Uterus (tissue), 2 donors: ENCODE results near the gene UPK3BL1.
"Not testable (repeated sequence)": the region's sequence is repeated elsewhere in the genome, so short reads cannot be mapped to it uniquely, and the experiment has no call there.

Source experiments
- CTCF ChIP-seq, 4 experiments: fragments of 200-600 bp in 2 of 4; fragments of 450-650 bp in 2 of 4; sonication (generic) in 2 of 4; IDR thresholded peaks; one replicate each; pipeline ENCODE4 v1.5.1; 2016 to 2019; ENCODE audit warnings: antibody characterized with exemption in 4 of 4, mild to moderate bottlenecking in 2 of 4, moderate library complexity in 1 of 4
- POLR2A ChIP-seq, 2 donors: fragments of 450-650 bp; IDR thresholded peaks; one replicate each; pipeline ENCODE4 v1.6.1; 2016; ENCODE audit warnings: antibody characterized with exemption in 2 of 2, mild to moderate bottlenecking in 1 of 2, moderate library complexity in 1 of 2

DNA sequence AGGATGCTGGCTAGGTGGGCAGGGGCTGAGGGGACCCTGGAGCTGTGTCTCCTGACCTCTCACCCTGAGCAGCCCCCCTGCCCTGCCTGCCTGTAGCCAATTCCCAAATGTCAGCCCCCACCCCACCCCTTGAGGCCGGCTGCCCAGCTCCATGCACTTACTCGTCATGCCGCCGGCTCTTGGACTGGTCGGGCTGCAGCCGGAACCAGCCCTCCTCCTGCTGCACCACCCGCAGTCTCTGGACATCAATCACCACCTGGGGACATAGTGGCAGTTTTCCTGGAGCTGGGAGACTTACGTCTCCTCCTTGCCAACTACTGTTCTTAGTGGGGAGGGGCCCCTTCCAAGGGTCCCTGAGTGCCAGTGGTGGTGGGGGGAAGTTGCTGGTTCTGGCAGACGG lies 42.9 kb downstream of the UPK3BL1 start:
- TF ChIP-seq CTCF, POLR2A (IDR thresholded peaks at IDR 0.05): not testable (repeated sequence)
